NCI-H2081 treated with DMSO at 0.1 percent for 48 hours (cell line): ENCODE data around the gene GTF2H1.
"Not testable (repeated sequence)": the region's sequence is repeated elsewhere in the genome, so short reads cannot be mapped to it uniquely, and the experiment has no call there.

Source experiments
- DNase-seq: peaks from one replicate; lab custom pipeline; 2025; lab: John Stamatoyannopoulos, UW

The GTF2H1 gene

DNA sequence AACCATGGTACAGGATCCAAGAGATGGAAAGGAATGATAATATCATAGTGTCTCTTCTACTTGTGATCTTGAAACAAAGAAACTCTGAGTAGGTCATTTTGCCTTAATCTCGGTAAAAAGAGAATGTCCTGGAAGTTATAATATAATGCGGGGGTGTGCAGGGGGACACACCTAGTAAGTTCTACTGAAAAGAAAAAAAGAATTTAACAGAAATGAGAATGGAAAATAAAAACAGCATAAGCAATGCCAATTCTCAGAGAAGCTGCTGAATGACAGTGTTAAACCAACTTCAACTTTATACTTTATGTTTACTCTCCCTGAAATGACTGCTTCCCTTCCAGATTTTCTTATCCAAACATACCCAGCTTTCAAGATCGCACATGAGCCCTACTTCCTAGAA lies 2.5 kb upstream of the GTF2H1 start:
- no peak for DNase-seq

DNA sequence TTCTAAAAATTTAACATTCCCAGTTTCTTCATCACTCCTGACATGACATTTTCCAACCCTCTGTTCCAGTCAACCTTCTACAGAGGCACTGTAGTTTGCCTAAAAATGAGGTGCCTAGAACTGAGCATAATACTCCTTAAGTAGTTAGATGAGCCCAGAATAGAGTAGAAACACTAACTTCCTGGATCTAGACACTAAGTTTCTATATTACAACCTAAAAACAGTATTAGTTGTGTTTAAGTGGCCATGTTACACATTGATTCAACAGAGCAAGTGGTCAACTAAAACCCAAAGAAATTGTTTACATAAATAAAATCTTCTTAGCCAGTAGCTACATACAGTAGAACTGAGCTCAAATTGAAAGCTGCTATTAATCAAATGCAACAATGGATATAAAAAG lies 1.8 kb upstream of the GTF2H1 start:
- no peak for DNase-seq

DNA sequence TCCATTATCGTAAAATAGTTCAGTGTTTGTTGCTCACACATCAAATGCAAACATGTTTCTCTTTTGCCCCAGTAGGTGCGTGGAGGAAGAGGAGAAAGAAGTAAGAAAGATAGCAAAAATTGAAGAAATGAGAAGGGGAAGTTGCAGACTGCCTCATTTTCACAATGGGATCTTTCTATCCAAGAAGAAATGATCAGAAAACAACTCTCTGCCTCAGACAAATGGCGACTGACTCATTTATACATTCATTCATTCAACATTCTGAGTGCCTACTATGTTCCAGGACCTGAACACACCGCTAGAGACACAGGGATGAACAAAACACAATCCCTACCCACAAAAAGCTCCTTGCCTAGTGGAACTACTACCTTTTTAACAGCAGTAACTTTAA lies 794 bp upstream of the GTF2H1 start:
- no peak for DNase-seq

DNA sequence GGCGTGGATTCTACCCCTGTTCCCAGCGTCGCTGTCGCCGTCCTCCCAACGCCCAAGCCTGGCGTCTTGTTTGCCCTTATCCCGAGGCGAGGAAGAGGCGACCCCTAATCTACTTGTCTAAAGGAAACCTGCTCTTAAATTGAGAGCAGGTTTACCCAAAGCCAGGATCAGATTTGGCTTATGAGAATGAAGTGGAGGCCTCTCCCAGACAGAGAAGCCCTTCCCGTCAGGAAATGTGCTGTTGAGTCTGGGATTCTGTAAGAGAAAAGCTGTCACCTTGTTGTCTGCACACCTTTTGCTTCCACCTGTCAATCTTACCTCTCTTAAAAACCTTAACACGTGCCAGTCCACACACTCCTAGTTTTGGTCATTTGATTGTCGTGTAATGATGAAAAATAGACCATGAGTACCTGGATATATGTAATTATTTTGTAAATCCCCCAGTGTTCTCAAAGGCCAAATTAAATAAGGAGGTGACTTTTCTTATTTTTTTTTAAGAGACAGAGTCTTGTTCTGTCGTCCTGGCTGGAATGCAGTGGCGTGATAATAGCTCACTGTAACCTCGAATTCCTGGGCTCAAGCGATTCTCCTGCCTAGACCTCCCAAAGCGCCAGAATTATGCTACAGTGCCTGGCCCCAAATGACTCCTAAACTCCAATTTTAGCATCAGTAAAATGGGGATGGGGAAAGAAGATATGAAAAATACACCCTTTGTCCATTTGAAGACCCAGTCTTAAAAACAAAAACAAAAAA lies 627 bp downstream of the GTF2H1 start:
- DNase-seq: no peak

DNA sequence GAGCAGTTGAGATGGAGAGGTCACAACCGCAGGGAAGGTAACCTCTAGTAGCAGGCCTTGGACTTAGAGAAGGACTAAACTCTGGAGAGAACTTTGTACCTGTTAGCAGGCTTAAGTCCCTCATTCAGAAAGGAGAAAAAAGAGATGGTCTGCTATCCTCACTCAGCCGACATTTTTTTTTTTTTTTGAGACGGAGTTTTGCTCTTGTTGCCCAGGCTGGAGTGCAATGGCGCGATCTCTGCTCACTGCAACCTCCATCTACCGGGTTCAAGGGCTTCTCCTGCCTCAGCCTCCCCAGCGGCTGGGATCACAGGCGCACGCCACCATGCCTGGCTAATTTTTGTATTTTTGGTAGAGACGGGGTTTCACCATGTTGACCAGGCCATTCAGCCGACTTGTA lies 1.5 kb downstream of the GTF2H1 start:
- not testable (repeated sequence) for DNase-seq

DNA sequence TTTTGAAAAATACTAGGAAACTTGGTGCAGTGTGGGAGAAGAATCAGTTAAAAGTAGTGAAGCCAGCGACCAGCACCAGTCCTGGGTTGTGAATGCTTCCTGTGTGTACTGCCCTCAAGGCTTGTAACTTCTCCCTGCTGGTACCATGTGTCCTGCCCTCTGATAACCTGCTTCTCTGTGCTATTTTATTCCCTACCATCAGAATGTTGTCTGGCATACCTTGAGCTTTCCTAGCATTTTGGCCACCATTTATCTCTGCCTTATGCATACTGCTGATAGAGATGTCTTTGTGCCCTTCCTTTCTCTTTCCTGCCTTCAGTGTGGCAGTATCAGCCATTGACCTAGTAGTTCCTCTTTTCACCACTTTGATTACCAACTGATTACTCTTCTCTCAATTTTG lies 2.0 kb downstream of the GTF2H1 start:
- DNase-seq: no peak

DNA sequence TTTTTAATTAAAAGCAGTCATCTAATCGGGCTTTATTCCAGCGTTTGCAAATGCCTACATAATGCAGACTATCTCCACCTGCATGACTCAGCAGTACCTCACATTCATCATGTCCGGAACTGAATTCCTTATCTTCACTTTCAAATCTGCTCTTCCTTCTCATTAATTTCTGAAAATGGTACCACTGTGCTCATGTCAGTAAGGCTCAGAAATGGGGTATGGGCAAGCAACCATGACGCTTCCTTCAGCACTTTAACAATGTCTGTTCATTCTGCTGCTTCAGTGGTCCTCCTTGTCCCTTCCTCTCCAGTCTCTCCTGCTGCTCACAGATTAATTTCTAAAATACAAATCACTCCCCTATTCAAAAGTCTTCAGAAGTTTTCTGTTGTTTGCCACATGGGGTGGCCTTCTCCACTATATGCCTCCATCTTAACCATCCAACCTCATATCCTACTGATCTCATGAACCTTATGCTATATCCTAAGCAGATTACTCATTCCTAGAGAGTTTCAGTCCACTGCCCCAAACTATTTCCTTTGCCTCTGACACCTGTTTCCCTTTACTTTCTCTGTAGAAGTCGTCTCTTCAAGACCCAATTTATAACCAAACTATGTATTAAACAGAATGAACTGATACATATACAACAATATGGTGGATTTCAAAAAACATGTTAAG lies 7.0 kb downstream of the GTF2H1 start:
- no peak for DNase-seq

DNA sequence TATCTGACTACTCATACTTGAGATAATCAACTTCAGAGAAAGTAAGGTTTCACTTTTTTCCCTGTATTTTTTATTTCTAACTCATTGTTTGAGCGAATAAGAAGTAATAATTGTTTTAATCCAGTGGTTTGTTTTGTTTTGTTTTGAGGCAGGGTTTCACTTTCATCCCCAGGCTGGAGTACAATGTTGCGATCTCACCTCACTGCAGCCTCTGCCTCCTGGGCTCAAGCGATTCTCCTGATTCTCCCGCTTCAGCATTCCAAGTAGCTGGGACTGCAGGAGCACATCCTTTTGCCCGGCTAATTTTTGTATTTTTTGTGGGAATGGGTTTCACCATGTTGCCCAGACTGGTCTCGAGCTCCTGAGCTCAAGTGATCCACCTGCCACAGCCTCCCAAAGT lies 8.6 kb downstream of the GTF2H1 start:
- DNase-seq: no peak

DNA sequence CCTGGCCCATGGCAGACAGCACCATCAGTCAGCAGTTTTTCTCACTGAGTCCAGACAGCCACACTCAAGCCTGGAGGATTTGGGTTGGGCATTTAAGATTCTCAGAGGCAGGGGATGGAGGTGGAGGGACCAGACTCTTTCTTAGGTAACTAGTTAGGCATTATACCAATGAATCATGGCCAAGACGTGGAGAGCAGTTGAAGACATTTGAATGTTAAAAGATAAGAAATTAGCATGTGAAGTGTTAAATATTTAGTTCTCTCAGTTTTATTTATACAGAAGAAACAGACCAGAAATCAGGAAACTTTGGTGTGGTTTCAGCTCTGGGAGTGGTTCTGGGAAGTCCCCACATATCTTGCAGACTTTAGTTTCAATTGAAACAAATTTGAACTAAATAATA lies 9.9 kb downstream of the GTF2H1 start:
- no peak for DNase-seq

DNA sequence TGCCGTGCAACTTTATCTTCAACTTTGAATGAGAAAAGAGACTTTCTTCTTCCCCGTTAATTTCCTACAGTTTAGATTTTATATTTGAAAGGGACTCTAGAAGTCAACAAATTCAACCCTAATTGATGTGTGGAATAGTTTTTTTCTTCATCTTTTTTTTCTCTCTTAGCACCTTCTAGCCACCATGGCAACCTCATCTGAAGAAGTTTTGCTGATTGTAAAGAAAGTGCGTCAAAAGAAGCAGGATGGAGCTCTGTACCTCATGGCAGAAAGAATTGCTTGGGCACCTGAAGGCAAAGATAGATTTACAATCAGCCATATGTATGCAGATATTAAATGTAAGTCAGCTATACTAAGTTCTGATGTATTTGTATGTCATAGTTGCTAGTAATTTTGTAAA lies 10.5 kb downstream of the GTF2H1 start:
- DNase-seq: no peak

DNA sequence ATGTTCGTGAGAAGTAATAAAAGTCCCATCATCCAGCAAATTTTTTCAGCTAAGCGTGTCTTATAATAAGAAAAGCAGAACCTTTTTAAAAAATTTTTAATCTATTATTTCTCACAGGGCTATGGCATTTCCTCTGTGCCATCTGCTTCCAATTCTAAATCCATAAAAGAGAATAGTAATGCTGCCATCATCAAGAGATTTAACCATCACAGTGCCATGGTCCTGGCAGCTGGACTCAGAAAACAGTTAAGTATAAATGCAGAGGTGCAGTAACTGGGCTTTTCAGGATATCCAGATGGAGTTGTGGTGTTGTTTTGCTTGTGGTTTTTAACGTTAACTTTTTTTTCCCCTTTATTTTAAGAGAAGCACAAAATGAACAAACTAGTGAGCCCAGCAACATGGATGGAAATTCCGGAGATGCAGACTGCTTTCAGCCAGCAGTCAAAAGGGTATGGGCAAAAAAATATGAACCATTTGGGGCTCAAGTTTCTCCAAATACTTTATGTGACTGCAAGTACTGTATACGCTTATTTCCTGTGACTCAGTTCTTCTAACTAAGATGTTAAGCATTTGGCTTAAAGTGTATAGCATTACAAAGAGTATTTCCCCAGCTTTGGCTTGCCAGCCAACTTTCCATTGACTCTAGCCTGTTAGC lies 25.2 kb downstream of the GTF2H1 start:
- DNase-seq: no peak

DNA sequence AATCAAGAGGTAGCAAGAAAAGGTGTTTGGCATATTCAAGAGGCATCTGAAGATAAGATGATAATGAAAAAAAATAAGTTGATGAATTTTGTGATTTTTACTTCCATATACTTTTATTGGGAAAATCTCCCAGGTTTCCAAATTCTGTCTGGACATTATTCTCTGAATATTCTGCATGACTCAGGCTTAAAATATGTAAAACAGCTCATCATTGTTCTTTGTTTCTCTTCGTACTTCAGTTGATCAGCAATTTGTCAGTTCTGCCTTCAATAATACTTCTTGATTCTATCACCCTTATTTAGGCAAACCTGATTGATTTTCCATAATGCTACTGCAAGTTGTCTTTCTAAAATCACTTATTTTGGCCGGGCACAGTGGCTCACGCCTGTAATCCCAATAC lies 30.2 kb downstream of the GTF2H1 start:
- no peak for DNase-seq

DNA sequence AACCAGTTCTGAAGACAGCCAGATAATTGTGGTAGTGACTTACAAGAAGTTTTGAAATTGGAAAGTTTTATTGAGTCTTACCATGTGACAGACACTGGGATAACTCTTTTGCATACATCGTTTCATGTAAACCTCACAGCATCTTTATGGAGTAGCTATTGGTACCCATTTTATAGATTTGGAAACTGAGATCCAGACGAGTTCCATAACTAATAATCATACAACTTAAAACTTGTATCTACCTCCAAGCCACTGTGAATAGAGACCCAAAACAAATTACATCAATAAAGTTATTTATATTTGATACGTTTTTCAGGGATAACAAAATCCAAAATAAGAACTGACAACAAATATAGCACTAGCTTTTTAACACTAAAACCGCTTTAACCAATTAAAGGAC lies 36.3 kb downstream of the GTF2H1 start:
- DNase-seq: no peak

DNA sequence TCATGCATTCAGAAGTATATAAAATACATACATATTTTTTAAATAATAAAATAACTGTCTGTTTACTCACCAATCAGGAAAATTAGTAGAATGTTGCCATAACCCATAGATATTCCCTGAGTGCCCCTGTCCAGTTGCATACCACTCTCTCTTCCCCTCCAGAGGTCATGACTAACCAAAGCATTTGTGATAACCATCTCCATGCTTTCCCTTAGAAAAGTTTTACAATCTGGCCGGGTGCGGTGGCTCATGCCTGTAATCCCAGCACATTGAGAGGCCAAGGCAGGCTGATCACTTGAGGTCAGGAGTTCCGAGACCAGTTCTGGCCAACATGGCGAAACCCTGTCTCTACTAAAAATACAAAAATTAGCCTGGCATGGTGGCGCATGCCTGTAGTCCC lies 38.8 kb downstream of the GTF2H1 start:
- no peak for DNase-seq

DNA sequence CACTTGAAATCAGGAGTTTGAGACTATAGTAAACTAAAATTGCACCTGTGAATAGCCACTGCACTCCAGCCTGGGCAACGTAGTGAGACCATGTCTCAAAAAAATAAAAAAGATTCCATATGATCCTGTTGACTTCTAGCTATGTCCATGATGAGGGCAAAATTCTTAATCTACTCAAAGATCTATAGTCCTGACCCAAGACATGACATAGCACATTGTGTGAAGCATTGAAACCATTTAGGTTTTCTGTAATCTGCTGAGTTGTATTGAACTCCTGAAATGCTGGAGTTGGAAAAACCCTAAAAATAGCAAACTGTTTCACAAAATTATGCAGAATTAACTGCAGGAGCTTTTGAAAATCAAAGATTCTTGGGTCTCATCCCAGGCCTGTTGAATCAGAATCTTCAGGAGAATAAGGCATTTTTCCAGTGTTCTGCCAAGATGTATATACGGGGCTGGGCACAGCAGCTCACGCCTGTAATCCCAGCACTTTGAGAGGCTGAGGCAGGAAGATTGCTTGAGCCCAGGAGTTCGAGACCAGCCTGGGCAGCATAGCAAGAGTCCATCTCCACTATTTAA lies 42.2 kb downstream of the GTF2H1 start:
- no peak for DNase-seq

DNA sequence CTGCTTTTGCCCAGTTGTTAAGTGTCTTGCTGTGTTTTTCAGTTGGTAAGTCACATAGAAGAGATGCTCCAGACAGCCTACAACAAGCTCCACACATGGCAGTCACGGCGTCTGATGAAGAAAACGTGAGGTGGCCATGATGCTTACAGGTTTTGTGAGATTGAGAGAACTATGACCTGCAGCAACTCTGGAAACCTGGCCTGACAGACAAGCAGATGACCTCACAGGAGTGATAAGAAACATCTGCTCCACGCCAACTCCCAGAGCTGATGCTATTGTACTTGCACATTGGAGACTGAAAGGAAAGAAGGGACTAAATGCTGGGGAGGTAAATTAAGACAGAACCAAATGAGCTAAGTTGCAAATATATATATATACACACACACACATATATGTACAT lies 43.4 kb downstream of the GTF2H1 start:
- no peak for DNase-seq

DNA sequence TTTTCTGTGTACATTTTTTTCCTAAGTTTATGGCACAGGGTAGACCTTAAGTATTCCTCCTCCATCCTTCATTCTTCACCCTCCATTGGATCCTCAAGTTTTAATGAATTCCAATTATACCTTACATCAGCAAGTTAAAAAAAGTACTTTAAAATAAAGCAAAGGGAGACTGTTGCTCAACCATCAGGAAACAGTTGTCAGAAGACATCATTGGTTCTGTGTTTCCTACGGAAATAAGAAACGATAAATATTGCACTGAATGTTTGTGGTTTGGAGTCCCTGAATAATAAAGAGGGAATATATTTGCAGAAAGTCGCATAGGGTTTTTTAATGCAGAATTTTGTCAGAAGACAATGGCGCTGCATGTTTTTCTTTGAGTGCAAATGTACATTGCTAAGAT lies 43.9 kb downstream of the GTF2H1 start:
- DNase-seq: no peak

DNA sequence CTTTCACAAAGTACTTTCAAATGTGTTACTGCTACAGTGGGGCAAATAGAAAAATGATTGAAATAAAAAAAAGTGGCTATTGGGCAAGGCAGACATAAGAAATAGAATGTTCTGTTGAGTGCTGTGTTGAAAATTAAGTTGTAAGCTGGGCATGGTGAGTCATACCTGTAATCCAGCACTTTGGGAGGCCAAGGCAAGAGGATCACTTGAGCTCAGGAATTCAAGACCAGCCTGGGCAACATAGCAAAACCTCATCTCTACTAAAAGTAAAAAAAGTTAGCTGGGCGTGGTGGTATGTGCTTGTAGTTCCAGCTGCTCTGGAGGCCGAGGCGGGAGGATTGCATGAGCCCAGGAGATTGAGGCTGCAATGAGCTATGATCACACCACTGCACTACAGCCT lies 45.1 kb downstream of the GTF2H1 start:
- DNase-seq: no peak

DNA sequence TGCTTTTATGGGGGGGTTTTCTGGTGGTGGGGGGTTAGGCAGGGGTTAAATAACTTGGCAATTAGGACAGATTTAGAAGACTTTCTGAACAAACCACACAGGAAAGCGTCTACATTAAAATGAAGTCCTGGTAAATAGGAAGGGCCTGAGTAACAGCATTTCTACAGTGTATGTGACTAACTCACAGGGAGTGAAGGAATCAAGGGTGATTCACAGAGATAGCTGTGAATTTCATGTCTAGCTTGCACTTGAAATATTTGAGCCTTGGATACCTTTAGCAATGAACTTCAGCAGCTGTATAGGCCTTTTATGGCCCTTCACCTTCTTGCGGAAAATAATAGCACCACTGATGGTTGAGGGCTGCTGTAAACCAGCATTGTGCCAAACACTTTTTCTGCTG lies 45.9 kb downstream of the GTF2H1 start:
- DNase-seq: no peak

DNA sequence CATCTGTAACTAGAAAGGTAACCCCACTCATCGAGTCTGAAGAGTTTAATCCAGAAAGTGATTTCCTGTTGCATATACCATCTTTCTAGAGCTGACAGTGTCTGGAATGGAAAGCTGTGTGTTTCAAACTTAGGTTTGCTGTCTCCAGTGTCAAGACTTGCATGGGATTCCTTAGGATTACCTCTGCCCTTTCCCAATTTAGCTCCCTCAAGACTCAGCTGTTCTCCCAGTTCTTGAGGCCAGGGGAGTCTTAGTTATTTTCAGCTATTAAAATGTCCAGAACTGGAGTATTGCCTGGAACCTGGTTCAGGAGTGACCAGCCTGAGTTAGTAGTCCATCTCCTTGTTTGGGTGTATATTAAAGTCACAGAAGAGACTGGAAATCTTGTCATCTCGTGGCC lies 47.0 kb downstream of the GTF2H1 start:
- no peak for DNase-seq

DNA sequence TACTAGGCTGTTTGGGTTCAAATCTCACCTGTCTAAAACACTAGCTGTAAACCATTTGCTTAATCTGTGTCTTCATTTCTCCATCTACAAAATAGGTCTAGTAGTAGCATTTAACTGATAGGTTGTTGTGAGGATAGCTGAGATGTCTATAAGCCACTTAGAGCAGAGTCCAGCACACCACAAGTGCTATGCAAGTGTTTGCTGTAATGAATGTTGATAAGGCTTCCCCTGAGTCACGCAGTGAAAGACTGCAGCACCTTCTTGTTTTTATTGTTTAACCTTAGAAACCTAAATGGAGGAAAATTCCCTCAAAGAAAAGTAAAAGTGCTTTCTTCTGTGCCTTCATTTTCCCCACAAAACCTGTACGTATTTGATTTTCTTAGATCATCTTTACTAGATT lies 48.9 kb downstream of the GTF2H1 start:
- DNase-seq: no peak

DNA sequence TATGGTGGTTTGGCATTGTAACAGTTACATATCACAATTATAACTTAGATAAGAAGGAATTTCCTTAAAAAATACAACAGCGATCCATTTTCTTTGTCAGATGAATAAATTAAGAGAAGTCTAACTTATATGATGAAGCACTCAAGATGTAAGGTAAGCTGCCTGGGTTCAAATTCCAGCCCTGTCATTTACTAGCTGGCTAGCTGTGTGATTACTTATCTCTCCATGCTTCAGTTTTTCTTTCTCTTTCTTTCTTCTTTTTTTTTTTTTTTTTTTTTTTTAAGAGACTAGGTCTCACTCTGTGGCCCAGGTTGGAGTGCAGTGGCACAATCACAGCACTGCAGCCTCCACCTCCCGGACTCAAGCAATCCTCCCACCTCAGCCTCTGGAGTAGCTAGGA lies 49.8 kb downstream of the GTF2H1 start:
- no peak for DNase-seq

DNA sequence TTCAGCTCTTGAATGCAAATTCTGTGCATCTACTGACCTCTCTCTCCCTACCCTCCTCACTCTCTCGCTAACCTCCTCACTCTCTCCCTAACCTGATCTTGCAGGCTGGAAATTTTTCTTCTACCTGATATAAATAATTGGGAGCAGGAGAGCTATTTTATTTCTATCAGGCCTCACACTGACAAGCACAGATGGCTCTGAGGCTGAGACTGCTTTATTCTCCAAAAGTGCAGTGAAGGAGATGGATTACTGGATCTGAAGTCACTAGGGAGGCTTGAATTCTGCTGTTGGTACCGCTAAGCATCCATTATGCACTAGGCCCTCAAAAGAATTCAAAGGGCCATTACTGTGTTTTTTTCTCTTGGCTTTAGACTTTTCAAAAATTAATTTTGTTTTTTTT lies 52.6 kb downstream of the GTF2H1 start:
- no peak for DNase-seq
